Activated T-helper 1 cell treated with anti-CD3 and anti-CD28 coated beads, Interleukin-2, amount 50 U/mL, for 16 hours (primary cell): ENCODE data around the gene SH3BP2.
A peak's percentile ranks its signal among the peaks of the same experiment; 100 is the strongest.

Source experiments
- DNase-seq, 2 donors: peaks; one replicate each; pipeline ENCODE4 v3.0.0-alpha.2; 2020; ENCODE audit warnings: low read depth in 1 of 2, low spot score in 1 of 2

Gene SH3BP2

DNA sequence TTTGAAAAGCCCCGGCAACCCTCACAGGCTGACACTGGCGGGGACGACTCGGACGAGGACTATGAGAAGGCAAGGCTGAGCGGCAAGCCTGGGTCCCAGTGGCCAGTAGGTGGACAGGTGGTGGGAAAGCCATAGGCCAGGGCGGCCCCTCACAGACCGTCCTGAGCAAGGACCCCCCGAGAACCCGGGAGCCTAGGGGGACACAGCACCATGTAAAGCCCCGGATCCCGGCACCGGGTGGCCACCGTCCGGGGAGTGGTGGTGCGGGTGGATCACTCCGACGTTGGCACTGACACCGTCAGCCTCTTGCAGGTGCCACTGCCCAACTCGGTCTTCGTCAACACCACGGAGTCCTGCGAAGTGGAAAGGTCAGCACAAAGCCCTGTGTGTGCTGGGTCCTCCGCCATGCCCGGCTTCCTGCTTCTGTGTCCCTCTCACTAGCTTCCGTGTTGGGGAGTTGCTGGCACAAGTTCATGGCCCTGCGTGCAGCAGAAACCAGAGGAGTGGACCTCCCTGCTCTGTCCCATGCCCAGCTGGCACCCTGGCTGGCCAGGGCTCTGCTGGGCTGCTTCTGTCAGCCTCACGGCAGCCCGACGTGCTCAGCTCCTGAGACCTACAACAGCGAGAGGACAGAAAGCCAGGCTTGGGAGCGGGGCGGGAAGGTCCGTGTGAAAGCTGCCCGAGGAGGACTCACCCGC, 38.9 kb downstream of the SH3BP2 start:
- DNase-seq, result no peak

DNA sequence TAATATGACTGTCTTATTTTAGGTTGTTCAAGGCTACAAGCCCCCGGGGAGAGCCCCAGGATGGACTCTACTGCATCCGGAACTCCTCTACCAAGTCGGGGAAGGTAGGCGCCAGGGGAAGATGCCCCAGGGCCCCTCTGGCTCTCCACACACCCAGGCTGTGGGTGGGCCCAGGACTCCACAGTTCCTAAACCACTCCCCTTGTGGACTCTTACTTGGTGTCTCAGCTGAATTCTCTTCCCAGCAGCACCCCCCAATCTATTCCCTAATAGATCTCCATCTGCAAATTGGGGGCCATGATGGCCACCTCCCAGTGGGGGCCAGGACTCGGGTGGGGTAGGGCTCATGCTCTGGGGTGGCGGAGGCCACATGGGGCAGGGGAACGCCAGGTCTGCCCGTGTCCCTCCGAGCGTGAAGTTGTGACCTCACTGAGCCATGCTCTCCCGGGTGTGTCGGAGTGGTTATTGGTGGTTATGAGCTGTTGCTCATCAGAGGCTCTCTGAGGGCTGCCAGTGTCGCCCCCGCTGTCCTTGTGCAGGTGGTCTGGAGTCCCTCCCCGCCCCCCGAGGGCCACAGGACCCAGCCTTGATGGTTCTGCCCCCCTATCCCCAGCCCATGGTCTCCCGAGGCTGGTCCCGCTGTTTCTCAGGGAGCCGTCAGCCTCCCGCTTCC, 39.6 kb downstream of the SH3BP2 start:
- no peak for DNase-seq

GRCh38 chr4:2832981-2833670, 40.2 kb downstream of the SH3BP2 start:
- DNase-seq, result no peak

GRCh38 chr4:2833671-2834000, 40.8 kb downstream of the SH3BP2 start:
- DNase-seq, result no peak

DNA sequence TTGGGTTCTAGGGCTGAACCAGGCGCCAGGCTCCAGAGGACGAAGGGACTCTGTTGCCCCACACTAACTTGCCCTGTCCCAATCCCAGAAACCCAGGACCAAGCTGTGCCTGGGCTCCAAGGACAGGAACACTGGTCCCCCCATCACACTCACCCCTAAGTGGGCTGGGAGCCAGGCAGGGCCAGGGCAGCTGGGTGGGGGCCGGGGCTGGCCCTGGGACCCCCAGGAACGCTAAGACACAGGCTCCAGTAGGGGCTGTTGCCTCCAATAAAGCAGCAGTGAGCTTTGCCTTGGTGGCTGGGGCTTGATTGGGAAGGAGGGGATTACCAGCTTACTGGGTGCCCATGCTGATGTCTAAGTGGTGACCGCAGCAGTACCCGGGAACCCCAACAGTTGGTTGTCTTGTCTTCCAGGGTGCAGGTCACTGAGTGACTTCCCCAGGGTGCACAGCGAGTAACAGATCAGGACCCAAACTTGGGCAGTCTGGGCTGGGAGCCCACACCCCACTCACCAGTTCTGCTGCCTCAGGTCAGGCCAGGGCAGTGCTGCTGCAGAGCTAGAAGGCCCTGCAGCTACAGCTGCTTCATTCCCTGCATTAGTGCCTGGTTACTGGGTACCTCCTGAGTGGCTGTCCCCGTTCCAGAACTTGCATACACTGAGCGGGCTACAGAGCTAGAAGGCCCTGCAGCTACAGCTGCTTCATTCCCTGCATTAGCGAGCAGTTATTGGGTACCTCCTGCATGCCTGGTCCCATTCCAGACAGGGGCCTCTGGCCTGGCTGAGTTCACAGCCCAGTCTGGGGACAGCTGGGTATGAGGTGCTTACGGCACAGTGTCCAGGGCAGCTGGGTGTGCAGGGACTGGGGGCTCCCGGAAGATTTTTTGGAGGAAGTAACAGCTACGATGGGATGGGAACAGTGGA, 41.4 kb downstream of the SH3BP2 start:
- no peak for DNase-seq

- DNase-seq, result no peak
These were observed 43.1 kb downstream of the SH3BP2 start for GRCh38 chr4:2835978-2836377.

DNA sequence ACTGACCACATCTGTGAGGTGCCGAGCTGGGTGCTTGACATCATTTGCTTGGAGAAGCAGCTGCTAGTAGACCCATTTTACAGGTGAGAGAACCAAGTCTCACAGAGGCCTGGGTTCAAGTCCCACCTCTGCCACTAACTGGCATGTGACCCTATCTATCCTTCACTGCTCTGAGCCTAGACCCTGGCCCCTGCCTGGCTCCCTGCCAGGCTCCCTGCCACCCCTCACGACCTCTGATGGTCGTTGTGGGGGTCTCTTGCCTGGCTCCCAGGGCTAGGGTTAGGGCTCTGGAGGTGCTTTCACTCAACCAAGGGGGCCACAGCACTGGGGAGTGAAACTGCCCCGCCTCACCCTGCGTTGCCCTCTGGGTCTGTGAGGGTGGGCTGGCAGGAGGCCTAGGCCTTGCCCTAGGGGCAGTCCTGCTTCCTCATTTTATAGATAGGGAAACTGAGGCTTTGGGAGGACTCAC, 43.5 kb downstream of the SH3BP2 start:
- DNase-seq, result no peak

DNA sequence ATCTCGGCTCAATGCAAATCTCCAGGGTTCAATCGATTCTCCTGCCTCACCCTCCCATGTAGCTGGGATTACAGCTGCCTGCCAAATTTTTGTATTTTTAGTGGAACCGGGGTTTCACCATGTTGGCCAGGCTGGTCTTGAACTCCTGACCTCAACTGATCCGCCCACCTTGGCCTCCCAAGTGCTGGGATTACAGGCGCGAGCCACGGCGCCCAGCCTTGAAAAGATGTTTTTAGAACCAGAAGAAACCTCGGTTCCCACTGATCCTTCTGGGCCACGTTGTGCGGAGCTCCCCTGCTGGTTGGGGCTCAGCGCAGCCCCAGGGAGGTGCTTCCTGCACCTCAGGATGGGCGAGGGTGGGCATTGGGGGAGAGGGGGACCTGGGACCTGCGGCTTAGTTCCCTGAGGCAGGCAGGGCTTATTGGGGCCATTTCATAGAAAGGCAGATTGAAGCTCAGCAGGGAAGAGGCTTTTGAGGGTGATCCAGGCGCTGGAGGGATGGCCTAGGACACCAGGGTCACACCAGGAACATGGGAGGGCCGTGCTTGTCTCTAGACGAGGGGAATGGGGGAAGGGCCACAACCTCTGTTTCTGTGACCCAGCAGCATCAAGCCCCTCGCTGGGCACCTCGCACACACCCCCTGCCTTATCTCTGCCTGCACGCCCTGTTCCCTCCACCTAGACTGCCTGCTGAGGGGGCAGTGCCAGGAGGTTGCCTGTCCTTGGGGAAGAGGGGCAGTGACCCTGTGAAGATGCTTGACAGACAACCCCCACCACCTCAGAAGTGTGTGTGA, 44.4 kb downstream of the SH3BP2 start:
- no peak for DNase-seq

GRCh38 chr4:2837904-2838496, 45.1 kb downstream of the SH3BP2 start:
- DNase-seq, result peak; percentile 53 to 55

GRCh38 chr4:2839060-2839459, 46.2 kb downstream of the SH3BP2 start:
- no peak for DNase-seq

- DNase-seq, result no peak
These were observed 49.9 kb downstream of the SH3BP2 start for GRCh38 chr4:2842687-2843262.

GRCh38 chr4:2843263-2843940, 50.5 kb downstream of the SH3BP2 start, which contains the start of gene ADD1:
Gene ADD1, plus strand, starts transcription at chr4:2843844. Its CDS starts 32,072 bp downstream, at chr4:2875916.
- peak; percentile 94 to 95 for DNase-seq

GRCh38 chr4:2843941-2844584, 51.2 kb downstream of the SH3BP2 start:
- DNase-seq, result no peak

DNA sequence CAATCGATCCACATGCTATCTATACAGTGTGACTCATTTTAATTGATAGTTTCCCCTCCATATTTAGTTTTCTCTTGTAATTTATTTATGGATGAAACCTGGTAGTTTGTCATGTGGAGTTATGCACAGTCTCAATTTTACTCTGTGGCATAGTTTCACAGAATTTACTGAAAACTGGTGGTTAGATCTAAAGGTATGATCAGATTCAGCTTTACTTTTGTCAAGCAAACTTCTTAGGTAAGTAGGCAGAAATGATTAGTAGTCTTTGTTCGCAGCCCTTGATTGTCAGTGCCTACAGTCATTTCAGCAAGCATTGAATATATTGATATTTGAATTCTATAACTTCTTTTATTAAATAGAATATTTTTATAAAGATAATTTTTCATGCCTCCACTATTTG, 53.3 kb downstream of the SH3BP2 start:
- DNase-seq, result no peak

DNA sequence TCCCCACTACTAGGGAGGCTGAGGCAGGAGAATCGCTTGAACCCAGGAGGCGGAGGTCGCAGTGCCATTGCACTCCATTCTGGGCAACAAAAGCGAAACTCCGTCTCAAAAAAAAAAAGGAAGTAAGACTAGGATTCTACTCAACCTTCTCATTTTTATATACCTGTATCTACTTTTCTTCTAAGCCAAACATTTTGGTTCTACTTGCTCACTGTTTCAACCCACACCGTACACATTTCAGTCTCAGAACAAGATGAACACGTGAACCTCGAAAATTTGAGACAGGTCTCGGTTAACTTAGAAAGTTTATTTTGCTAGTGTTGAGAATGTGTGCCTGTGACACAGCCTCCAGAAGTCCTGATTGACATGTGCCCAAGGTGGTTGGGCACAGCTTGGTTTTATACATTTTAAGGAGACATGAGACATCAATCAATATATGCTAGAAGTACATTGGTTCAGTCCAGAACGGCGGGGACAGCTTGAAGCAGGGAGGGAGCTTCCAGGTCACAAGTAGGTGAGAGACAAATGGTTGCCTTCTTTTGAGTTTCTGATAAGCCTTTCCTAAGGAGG, 54.5 kb downstream of the SH3BP2 start:
- no peak for DNase-seq

DNA sequence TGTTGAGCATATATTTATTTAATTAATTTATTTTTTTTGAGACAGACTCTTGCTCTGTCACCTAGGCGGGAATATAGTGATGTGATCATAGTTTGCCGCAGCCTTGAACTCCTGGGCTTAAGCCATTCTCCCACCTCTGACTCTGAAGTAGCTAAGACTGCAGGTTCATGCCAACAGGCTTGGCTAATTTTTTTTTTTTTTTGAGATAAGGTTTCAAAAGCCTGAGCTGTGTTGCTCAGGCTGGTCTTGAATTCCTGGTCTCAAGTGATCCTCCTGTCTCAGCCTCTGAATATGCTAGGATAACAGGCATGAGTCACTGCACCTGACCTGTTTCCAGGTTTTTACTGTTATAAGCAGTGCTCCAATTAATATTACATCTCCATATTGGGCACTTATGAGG, 55.6 kb downstream of the SH3BP2 start:
- DNase-seq, result no peak

DNA sequence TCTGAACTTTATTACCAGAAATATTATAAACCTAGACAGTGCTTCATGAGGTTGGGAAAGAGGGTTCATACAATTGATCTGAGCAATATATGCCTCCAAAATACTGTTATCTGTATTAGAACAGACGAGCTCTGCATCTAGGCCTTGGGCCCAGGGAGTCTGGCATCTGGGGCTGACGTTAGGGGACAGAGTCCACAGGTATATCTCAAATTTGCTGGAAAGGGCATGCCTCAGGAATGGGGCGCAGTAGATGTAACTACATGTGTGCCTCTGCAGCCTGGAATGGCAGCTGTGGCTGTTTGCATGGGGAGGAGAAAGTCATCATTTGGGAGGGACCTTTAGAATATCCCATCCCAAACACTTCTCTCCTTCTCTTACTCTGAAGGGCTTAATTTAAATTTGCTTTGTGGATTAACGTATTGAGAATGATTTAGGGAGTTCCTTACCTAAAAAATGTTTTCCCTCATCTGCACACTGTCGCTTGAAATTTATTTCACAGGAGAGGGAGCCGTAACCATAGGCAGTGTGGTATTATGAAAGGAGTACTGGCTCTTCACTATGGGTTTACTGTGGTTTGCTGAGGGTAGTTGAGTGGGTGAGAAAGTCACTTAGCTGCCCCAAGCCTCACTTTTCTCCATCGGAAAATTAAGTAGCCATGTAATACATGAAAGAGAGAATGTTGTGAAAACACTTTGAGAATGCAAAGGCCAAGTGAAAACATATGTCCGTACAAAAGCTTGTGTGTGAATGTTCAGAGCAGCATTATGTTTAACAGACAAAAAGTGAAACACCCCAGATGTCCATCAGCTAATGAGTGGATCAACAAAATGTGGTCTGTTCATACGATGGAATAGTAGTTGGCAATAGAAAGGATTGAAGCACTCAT, 56.6 kb downstream of the SH3BP2 start:
- DNase-seq, result no peak
